IPS-18c (cell line): ENCODE data around the gene CCNF.
"Not testable (repeated sequence)": the region's sequence is repeated elsewhere in the genome, so short reads cannot be mapped to it uniquely, and the experiment has no call there.

Source experiments
- H3K4me3 ChIP-seq: 2 replicates; pipeline ENCODE4 v1.7.0; 2013; ENCODE audit warnings: low read depth, mild to moderate bottlenecking, low read length, moderate library complexity; ENCODE audit not compliant: insufficient read depth
- H3K9me3 ChIP-seq: one replicate; pipeline ENCODE4 v1.6.1; 2013; ENCODE audit warnings: mild to moderate bottlenecking, low read length, moderate library complexity; ENCODE audit not compliant: control insufficient read depth, insufficient read depth

The CCNF gene

GRCh38 chr16:2475413-2476344 lies 46.4 kb downstream of the CCNF start:
- Histone ChIP-seq H3K4me3 (peak overlapping the region; percentile 79), H3K9me3 (no peaks in the 10 kb centered on the region)

DNA sequence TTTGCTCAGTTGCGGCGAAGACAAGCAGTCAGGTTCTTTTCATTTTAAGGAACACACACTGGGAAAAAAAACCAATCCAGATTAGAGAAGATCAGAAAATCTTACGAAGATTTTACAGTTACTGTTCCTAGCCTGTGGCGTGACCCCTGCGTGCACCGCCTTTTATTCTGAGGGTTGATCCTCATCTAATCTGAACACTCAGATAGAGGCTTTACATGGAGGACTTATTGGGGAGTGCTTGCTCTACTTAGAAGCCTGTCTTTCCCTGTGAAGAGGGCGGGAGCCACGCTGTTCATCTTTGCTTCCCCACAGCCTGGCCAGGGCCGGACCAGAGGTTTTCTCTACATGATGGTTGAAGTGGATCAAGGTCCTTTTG lies 47.1 kb downstream of the CCNF start:
- Histone ChIP-seq H3K9me3 (no peaks in the 10 kb centered on the region), H3K4me3 (peak overlapping the region; percentile 79; the same call in 1 of the 2 replicates)

DNA sequence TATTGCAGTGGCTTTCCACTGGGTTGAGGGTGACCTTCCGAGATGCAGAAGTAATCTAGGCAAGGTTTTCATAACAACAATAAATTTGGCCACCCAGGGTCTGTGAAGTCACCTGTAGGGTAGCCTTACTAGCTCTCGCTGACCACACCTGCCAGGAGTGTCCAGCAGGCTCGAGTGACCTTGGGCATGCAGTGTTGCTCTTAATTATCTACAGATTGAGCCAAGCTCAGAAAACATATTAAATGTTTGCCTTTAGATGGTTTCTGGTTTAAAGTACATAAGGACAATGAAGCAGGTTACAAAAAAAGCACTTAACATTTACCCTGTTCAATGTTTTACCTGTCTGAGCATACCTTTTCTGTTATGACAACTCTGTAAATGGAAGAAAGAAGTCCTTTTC lies 47.5 kb downstream of the CCNF start:
- Histone ChIP-seq H3K4me3 (no peak overlapping the region), H3K9me3 (no peaks in the 10 kb centered on the region)

DNA sequence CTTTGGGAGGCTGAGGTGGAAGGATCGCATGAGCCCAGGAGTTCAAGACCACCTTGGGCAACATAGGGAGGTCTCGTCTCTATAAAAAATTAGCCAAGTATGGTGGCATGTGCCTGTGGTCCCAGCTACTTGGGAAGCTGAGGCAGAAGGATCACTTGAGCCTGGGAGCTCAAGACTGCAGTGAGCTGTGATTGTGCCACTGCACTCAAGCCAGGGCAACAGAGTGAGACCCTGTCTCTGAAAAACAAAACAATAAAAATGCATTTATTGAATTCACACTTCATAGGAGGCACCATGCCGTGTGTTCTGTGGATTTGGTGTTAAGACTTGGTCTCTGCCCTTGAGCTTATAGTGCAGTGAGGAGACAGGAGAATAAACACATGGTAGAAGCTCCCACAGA lies 48.1 kb downstream of the CCNF start:
- Histone ChIP-seq H3K9me3 (no peaks in the 10 kb centered on the region), H3K4me3 (no peak overlapping the region)

- H3K9me3 ChIP-seq, result no peaks in the 10 kb centered on the region
- H3K4me3 ChIP-seq, result no peak overlapping the region
Observed at GRCh38 chr16:2478279-2478678, 49.0 kb downstream of the CCNF start.

DNA sequence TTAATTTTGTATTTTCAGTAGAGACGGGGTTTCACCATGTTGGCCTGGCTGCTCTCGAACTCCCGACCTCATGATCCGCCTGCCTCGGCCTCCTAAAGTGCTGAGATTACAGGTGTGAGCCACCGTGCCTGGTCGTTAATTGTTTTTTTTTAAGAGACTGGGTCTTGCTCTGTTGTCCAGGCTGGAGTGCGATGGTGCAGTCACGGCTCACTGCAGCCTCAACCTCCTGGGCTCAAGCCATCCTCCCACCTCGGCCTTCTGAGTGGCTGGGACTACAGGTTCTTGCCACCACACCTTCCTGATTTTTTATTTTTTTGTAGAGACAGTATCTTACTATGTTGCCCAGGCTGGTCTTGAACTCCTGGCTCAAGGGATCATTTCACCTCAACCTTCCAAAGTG lies 50.7 kb downstream of the CCNF start:
- H3K9me3 ChIP-seq, result not testable (repeated sequence)

GRCh38 chr16:2480948-2481347 lies 51.7 kb downstream of the CCNF start:
- H3K9me3 ChIP-seq, result no peaks in the 10 kb centered on the region
- H3K4me3 ChIP-seq, result no peak overlapping the region

More for the DNA sequence above, 50.7 kb downstream of the CCNF start:
- H3K4me3 ChIP-seq, result not testable (repeated sequence)

DNA sequence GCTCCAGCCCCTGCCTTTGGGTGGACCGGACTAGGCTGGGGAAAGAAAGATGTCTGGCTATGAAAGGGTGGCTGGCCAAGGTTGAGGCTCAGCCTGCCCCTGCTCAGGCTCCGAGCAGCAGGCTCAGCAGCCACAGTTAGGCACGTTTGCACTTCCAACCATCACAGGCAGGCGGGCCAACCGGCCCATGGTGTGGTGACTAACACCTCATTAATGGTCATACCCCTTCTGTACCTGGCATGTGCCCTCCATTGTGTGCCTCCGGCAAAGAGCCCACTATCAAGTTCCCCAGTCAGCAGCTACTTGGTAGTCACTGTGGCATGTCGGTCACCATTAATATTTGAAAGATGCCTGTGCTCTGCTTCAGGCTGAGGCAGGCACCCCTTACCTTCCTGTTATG lies 52.4 kb downstream of the CCNF start:
- Histone ChIP-seq H3K9me3 (no peaks in the 10 kb centered on the region), H3K4me3 (no peak overlapping the region)

DNA sequence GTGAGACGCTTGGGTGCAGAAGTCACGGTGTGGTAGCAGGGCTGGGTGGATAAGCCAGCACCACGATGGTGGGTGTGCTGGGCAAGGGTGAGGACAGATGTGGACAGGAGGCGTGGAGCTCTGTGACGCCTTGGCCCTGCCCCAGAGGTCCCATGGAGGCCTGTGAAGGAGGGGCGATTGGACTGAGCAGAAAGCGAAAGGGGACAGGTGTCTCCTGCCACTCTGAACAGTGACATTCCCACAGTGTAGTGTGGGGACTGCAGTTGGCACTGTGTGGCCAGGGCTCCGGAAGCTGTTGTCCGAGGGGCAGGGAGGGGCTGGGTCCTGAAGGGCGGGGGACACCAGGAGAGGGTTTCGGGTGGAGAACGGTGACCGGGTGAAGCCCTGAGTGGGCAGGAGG lies 53.0 kb downstream of the CCNF start:
- no peak overlapping the region for H3K4me3 ChIP-seq

DNA sequence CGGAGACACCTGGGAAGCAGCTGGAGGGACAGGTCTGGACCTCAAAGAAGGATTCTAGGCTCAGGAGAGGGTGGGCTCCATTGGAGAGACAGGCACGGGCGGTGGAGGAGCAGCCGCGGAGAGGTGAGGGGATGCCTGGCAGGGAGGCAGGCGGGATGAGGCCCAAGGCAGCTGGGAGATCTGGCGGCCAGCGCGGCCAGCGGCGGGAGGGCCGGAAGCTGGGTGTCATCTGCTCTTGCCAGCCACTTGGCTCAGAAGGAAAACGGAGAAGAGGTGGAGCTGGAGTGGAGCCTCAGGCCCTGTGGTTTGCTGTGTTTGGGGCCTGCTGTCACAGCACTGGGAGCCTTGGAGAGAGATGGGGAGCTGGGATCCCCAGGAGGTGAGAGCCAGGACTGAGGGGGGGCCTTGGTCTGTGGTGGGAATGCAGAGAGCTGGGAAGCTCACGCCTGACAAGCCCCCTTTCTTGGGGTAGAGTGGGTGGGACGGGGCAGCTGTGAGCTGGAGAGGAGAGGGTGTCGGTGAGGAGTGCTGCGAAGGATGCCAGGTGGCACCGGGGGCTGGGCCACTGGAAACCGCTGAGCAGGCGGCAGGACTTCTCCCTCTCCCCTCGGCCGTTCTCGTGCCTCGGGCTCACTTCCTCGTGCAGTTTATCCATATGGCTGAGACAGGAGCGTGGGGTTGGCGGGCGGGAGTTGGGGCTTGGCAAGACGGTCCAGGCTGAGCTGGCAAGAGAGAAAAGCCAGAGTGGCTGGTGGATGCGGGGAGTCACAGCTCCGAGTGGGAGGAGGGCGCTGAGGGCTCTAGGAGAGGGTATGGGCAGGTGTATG lies 53.7 kb downstream of the CCNF start:
- Histone ChIP-seq H3K9me3 (no peaks in the 10 kb centered on the region), H3K4me3 (no peak overlapping the region)

More for the DNA sequence above, 53.0 kb downstream of the CCNF start:
- no peaks in the 10 kb centered on the region for H3K9me3 ChIP-seq

GRCh38 chr16:2483939-2484897 lies 55.0 kb downstream of the CCNF start:
- H3K4me3 ChIP-seq, result no peak overlapping the region
- H3K9me3 ChIP-seq, result no peaks in the 10 kb centered on the region

DNA sequence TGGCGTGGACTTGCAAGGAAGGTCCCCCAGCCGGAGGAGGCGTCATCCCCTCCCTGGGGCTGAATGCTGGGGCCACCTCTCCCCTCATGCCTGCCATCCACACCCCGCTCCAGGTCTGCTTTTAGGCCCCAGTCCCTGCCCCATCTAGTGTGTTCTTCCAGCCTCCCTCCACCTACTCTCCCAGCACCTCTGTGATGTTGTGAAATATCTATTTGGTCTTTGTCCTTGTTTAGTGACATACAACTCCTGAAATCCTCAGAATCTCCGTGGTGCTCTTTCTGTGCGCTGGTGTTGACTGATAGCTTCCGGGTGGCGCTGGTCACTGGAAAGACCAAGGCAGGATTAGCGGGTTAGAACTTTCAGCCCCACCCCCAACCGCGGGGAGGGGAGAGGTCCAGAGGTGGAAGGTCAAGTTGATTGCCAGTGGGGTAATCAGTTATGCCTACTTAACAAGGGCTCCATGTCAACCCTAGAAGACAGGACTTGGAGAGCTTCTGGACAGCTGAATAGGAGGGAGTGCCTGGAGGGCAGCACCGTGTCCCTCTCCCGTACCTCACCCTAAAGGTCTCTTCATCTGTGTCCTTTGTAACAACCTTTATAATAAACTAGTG lies 55.8 kb downstream of the CCNF start:
- no peaks in the 10 kb centered on the region for H3K9me3 ChIP-seq
- no peak overlapping the region for H3K4me3 ChIP-seq

DNA sequence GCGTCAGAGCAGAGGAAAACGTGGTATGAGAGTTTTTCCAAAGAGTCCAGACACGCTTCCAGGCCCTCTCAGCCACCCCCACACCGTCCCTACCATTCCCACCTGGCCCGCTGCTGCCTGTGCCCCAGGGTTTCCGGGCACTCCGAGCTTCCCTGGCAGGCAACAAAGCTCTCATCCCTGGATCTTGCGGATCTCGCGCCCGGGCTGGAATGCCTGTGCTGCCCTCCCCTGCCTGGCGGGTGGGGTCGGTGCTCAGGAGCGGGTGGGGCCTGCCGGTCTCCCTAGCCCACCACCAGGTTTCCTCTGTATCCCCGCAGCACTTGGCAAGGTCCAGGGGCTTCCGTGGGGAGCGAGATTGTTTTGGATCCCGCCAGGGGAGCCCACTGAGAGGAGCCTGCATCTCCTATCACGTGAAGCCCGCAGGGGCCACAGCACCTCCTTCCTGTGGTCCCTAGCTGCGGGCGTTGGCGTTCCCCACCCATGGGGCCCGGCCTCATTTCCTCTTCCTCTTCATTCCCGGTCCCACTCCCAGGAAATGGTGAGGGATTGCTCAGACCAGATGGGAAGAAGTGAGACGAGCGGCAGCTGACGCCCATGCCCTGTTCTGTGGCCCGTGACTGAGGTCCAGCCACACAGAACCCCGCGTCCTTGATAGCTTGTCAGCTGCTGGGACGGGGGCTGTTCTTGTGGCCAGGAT lies 56.7 kb downstream of the CCNF start:
- Histone ChIP-seq H3K4me3 (no peak overlapping the region), H3K9me3 (no peaks in the 10 kb centered on the region)

GRCh38 chr16:2486645-2487516 lies 57.6 kb downstream of the CCNF start:
- Histone ChIP-seq H3K9me3 (no peaks in the 10 kb centered on the region), H3K4me3 (no peak overlapping the region)

DNA sequence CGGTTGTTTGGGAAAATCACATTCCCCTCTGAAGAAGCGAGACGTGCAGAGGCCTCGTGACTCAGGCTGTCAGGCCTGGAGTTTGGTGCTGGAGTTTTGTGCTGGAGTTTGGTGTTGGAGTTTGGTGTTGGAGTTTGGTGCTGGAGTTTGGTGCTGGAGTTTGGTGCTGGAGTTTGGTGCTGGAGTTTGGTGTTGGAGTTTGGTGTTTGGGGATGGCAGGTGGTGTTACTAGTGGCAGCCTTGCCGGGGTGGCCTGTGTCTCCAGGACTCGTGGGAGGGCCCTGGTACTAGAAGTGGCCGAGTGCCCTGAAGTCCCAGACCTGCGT lies 58.2 kb downstream of the CCNF start:
- Histone ChIP-seq H3K4me3 (no peak overlapping the region), H3K9me3 (no peaks in the 10 kb centered on the region)
